GM21367 (cell line): ENCODE results near the gene RPN2.

Source experiments
- ATAC-seq: cut with Tn5 transposase; IDR thresholded peaks from one replicate; pipeline ENCODE4 v1.9.1; 2021; ENCODE audit not compliant: unreplicated experiment

RPN2 gene

GRCh38 chr20:37288091-37288490, 109.0 kb downstream of the RPN2 start:
- no peak for ATAC-seq

GRCh38 chr20:37290158-37290810, 111.2 kb downstream of the RPN2 start:
- no peak for ATAC-seq
